ENCODE results near the gene RNF168. TPM values are rescaled to one million over a fixed set of nuclear protein-coding genes. Genes with fewer than 3 reads are reported as not detected.

The RNF168 gene
- total RNA-seq, 1 donor from 2014 or later = 24.4 TPM

GRCh38 chr3:196419386-196419785, 84.2 kb downstream of the RNF168 start:
- H3K4me3 Mint-ChIP-seq (ENCODE audit: unreplicated experiment) = no peak overlapping the region
- no peaks in the 10 kb centered on the region for H3K27me3 Mint-ChIP-seq (ENCODE audit: unreplicated experiment)
- H3K36me3 Mint-ChIP-seq (ENCODE audit: unreplicated experiment) = no peaks in the 10 kb centered on the region
- H3K27ac Mint-ChIP-seq (ENCODE audit: unreplicated experiment) = peak overlapping the region; percentile 43
- no peak for DNase-seq
- TF ChIP-seq, protein P1, sequence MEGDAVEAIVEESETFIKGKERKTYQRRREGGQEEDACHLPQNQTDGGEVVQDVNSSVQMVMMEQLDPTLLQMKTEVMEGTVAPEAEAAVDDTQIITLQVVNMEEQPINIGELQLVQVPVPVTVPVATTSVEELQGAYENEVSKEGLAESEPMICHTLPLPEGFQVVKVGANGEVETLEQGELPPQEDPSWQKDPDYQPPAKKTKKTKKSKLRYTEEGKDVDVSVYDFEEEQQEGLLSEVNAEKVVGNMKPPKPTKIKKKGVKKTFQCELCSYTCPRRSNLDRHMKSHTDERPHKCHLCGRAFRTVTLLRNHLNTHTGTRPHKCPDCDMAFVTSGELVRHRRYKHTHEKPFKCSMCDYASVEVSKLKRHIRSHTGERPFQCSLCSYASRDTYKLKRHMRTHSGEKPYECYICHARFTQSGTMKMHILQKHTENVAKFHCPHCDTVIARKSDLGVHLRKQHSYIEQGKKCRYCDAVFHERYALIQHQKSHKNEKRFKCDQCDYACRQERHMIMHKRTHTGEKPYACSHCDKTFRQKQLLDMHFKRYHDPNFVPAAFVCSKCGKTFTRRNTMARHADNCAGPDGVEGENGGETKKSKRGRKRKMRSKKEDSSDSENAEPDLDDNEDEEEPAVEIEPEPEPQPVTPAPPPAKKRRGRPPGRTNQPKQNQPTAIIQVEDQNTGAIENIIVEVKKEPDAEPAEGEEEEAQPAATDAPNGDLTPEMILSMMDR (IDR thresholded peaks at IDR 0.05; ENCODE audit: partially characterized antibody, unreplicated experiment) = no peak
- H3K4me1 Mint-ChIP-seq (ENCODE audit: low read depth, unreplicated experiment) = peaks cover 9% of the 10 kb centered on the region
- H3K9me3 Mint-ChIP-seq (ENCODE audit: unreplicated experiment) = no peaks in the 10 kb centered on the region

Other genes starting within 250 kb of the RNF168 start
- 37.0 TPM for gene PCYT1A, start 216.0 kb downstream of the RNF168 start, total RNA-seq (ENCODE audit: unreplicated experiment)
- gene DYNLT2B, start 185.5 kb downstream of the RNF168 start, total RNA-seq (ENCODE audit: unreplicated experiment) = 14.8 TPM
- gene TM4SF19, start 165.4 kb downstream of the RNF168 start, total RNA-seq (ENCODE audit: unreplicated experiment) = not detected
- gene UBXN7, start 71.3 kb downstream of the RNF168 start, total RNA-seq (ENCODE audit: unreplicated experiment) = 106 TPM
- gene SMCO1, start 11.6 kb upstream of the RNF168 start, total RNA-seq (ENCODE audit: unreplicated experiment) = not detected
- gene WDR53, start 64.8 kb upstream of the RNF168 start, total RNA-seq (ENCODE audit: unreplicated experiment) = 7.8 TPM
- gene FBXO45, start 64.9 kb upstream of the RNF168 start, total RNA-seq (ENCODE audit: unreplicated experiment) = 15.6 TPM
- 0.42 TPM for gene NRROS, start 135.9 kb upstream of the RNF168 start, total RNA-seq (ENCODE audit: unreplicated experiment)
- 3.3 TPM for gene CEP19, start 208.5 kb upstream of the RNF168 start, total RNA-seq (ENCODE audit: unreplicated experiment)
- gene PIGX, start 208.6 kb upstream of the RNF168 start, total RNA-seq (ENCODE audit: unreplicated experiment) = 20.1 TPM
- gene PAK2, start 236.1 kb upstream of the RNF168 start, total RNA-seq (ENCODE audit: unreplicated experiment) = 128 TPM